NCI-H1417 treated with DMSO at 0.1 percent for 48 hours (cell line): Measurements from ENCODE around the gene MACROD2.

Experiments
- DNase-seq: peaks from one replicate; lab custom pipeline; 2025; lab: John Stamatoyannopoulos, UW

The MACROD2 gene

DNA sequence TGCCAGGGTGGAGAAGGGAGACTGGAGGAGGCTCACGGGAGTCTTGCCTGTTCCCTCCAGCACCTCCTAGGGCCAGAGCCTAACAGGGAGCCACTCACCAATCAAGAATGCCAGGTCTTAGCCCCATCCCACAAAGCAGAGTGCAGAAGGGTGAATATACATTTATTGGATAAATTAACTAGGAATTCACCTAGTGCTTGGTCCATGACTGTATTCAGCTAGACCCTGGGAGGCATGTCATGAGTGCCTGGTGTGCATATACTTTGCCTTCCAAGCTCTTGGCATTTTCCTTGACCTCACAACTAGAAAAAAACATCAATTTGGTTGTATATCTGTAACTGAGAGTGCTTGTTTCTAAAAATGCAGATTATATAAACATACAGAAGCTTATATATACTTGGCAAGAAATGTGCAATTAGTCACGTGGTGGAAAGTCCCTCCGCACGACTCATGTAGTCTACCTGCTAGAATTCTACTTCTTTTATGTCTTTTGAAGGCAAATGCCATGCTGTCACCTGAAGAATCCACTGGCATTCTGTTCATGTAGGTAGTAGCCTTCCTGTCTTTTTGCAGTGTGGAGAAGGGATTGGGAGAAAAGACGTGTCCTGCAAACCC is 1586.9 kb downstream of the MACROD2 start:
- DNase-seq: no peak

DNA sequence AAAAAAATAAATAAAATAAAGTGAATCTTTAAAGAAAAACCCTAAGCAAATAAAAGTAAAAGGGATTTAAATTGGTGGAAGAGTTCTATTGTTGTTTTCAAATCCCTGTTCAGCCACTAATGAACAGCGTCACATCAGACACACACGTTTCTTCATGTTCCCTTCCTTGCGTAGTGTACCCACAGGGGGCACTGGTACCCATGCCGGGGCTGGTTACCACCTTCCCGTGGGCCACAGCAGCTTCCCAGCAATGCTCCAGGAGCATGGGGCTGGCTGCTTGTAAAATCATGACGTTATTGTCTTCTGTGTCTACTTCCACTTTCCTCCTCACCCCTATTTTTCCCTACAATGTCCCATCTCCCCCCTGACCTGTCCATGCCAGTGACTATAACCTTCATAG is 1589.2 kb downstream of the MACROD2 start:
- no peak for DNase-seq

DNA sequence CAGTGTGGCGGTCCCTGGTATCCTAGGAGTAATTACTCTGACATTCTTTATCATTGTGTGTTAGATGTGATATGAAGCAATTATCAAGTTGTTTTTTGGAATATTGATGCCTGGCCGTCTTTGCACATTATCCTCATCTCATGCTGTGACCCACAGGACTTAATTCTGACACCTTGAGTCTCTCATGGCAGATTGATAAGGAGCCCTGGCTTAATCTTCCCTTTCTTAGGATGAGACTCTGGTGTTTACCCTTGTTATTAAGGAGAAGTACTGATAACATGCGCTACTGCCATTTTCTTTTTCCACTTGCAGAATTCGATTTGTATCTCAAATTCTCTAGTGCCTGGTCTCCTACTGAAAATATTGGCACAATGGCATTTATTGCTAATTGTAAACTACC is 1597.8 kb downstream of the MACROD2 start:
- no peak for DNase-seq

DNA sequence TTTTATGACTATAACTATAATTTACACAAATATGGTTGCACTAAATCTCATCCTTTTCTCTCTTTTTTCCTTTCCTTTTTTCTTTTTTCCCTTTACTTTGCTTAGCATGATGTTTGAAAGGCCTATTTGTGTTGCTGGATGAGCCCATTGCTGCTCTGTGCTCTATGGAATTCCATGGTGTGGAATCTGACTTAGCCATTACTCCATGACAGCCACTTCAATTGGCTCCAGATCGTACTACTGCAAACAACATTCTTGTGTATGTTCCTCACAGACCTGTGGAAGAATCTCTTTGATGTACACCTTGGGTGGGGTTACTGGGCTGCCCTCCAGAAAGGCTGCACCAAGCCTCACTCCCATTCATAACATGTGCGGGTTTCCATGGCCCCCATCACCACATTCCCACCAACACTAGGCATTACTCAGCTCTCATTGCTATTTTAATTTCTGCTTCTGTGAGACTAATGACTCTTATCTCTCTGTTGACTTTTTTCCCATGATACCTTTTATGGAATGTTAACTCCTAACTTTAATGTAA is 1598.9 kb downstream of the MACROD2 start:
- no peak for DNase-seq

DNA sequence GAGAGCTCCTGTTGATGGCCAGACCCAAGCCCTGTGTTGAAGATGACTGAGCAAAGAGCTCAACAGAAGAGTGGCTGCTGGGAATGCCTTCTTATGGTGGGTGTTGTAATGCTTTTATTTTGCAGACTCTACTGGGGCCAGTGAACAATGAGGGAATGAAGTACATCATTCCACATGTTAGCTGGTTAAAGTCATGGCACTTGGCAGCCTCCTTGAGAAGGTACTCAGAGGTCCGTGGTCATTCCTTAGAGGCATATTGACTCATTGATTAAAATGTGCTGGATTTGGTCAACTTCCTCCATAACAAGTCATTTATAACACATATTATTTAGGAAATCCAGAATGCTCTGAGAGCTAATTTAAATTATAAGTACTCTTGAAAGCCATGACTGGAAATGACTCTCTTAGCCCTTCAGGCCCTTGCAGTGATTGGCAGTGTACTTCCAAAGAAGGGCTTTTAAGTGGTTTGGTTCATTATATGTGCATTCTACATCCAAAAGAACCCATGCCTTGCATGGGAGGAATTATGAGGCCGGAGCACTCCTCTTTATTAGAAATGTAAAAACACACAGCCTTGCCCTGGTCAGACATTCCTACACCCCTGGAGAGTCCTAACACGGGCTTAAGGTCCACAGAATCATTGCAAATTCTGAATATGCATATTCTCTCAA is 1601.0 kb downstream of the MACROD2 start:
- DNase-seq: no peak

DNA sequence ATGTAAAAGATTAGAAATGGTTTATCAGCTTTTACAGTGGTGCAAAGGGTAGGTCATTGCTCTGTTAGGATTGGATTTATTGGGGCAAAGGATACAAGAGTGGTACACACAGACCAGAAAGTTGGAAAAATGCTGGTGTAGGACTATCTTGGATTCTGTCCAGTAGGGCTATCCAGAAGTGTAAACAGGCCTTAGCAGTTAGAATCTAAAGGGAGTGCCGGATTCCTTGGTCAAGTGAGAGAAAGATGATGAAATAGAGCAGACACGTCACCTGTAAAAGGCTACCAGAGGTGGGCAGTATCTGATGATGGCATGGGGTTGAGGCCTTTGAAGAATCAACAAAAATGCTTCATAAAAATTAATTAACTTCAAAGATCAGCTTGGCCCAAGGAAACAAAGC is 1602.0 kb downstream of the MACROD2 start:
- no peak for DNase-seq

DNA sequence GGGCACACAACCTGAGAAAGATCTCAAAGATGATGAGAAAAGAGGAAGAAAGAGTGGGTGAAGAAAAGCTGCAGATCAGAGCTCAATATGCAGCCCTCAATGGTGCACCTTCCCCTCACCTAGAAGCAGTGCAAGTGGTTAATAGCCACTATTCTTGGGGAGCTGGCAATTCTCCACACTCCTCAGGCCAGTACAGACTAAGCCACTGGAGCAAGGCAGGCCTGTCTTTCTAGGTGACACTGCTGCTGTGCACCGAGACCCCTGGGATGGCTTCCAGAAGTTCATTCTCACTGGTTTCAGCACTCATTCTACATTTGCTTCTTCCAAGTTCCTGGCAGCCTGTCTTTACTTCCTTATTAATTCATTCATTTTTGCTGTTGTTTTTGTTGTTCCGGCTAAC is 1604.6 kb downstream of the MACROD2 start:
- DNase-seq: no peak

DNA sequence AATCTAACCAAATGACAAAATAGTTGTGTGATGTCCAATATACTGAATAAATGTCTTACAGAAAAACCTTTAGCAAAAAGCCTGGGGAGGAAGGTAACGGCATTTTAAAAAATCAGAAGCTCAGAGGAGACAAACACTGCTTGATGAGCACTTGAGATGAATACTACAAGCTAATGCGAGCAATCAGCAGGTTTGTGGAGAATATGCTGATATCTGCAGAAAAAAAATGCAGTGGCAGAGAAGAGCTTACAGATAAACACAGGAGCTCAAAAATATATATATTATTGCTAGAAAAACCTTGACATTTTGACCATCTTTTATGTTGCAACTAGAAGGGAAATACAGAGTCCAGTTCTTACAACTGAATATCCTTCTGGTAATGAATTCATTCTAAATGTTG is 1605.2 kb downstream of the MACROD2 start:
- DNase-seq: no peak

DNA sequence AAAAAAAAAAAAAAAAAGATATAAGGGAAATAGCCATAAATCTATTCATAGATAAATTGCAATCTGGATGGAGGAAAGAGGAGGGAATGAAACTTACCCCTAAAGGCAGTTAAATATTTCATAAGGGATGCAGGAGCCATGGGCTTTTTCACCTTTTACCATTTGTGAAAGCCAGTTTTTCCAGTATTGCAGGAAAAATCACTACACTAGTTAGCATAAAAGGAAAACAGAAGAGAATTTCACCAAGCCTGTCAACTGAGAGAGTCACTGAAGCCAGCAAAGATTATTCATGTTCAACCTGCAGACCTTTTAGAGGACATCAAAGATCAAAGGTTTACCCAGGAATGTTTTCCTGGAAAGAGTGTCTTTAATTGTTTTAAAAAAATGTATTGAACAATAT is 1608.2 kb downstream of the MACROD2 start:
- no peak for DNase-seq

DNA sequence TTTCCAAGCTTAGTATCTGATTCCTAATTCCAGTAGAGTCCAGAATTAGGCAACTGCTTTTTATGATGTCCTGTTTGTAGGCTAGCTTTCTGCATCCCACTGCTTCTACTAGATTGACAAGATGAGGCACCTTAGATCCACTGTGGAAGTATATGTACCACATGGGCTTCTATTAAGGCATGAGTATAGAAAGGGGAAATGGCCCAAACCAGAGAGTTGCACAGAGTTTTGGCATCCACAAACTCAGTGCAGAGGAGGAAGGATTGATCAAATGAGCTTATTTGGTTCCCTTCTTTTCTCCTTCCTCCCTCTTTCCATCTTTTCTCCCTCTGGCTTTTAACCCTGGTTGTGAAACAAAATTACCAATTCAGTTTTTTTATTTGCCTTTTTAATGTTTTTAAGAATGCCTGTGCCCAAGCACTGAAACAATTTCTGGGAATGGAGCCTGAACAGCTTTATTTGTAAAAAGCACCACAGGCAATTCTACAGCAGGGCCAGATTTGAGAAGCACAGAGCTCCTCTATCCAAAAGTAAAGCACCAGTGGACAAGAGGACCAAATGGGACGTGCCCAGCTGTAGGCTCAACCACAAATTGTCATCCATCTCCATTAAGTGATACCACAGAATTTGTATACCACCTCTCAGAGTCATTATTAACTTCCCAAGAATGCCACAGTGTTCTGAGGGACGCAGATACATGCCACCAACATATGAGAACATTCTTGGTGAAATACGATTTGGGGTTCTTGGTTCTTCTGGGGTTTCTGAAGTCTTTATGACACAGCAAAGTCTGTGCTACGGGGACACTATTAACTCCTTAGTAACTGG is 1608.9 kb downstream of the MACROD2 start:
- DNase-seq: no peak

DNA sequence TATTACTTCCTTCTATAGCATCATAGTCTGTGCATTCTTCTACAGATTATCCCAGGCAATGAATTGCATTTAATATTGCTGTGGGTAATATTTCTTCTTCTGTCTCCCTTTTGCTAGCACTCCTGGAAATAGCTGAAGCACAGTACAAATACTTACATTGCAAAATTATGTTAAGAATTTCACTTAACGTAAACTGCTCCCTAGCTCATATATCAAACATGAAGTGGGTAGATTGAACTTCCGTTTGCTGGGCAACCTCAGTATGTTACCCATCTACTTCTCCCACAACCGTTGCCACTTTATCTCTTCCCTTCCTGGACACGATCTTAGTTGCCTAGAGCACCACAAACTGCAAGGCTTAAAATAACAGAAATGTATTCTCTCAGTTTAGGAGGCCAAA is 1614.6 kb downstream of the MACROD2 start:
- no peak for DNase-seq

DNA sequence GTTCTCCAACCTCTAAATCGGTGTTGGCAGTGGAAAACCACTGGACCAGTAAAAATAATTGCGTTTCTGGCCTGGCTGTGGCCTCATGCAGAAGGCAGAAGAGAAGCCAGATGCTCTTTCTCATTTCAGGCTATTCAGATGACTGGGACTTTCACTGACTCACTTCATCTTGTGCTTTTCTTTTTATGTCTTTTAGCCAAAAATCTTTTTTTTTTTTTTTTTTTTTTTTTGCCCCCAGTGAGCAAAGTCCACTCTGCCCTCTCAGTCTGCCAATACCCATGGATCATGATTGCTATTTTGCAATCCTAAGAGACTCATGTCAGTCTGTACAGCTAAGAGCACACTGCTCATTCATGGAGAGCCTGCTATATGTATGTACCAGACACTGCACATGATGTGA is 1615.5 kb downstream of the MACROD2 start:
- DNase-seq: no peak

DNA sequence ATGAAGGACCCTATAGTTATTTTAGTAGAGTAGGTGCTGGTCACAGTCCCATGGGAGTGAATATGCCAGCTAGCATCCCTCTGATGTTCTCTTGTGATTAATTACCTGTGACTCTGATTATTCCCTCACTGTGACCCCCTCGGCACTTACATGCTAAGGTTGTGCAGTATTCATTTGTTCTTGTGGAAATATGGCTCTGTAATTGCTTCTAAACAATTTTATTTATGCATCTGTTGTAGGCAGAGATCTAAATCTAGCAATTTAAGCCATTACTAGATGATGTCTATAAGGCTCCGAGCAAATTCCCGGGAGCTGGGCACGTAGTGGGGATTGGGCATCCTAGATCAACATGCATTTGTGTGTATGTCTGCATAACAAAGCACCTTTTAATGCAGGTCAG is 1616.2 kb downstream of the MACROD2 start:
- DNase-seq: no peak

DNA sequence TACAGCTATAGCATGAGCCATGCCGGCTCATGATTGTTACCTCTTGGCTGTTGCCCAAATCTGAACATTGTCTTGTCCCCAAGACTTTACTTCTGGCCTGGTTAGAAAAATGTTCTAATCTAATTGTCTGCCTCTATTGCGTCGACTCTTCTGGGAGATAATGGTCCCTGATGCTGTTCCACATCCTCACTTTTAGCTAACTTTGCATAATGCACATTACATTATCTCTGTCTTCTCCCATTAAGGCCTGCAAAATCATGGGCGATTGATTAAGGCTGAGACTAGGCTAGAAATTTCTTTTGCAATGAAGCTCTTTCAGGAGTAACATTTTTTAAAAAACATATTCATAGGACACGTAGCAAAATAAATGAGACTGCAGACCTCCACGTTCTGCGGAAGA is 1616.9 kb downstream of the MACROD2 start:
- no peak for DNase-seq

DNA sequence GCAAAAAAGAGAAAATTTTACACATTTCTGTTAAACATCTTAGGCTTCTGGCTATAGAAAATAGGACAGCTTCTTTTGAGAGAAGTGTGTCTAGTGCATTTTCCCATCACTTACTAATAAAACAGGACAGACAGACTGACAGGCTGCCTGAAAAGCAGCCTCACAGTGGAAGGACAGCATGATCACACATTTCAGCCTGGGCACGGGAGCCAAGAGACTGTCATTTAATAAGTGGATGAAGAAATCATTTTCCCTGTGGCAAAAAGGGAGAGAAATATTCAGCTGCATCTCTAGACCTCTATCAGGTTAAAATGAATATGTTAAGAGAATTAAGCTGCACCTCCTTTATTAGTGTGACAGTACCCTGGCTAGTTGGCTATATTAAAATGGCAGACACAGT is 1617.5 kb downstream of the MACROD2 start:
- no peak for DNase-seq

DNA sequence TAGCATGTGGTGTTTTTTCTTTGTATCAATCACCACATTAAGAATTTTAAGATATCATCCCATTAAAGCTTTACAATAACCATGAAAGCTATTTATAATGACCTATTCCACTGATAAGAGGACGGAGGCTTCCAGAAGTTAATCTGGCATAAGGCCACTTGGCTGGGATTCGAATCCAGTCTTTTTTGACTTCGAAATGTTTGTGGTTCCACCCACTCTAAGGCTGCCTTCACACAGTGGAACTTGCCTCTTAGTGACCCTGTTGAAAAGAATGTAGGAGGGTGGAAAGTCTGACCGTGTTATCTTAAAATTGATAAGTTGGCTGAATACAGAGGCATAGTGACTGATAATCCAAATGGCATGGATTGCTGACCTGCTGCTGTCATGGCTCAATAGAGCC is 1618.2 kb downstream of the MACROD2 start:
- no peak for DNase-seq

DNA sequence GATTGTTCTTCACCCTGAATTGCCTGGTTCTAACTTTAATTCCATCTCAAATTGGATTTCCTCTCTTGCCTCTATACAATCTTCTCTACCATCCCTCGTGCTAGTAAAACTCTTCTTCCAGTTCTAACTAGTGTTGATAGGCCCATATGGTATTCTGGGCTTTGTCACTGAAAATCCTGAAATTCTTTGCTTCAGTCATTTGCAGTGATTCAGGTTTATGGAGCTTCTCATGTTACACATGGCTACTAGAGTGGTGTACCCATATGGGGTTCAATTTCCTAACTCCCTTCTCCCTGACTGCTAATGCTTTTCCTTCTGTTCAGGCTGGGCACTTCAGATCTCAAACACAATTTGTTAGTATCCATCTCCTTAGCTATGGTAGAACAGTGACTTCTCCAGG is 1621.3 kb downstream of the MACROD2 start:
- no peak for DNase-seq

DNA sequence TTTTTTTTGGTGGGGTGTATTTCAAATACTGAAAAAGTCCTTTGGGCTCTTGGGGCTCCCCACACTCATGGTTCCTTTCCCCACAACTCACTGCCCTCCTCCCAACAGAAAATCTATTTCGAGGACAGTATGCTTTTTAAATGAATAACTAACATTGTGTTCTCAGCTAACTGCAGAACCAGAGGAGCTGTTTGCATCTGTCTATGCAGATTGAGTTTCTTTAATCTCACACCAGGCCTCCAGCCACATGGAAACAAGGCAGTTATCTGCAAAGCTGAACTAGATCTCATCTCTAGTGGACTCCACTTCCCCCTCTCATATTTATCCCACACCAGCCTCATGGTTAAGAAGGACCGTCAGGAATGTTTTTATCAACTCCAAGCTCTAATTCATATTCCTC is 1622.8 kb downstream of the MACROD2 start:
- no peak for DNase-seq

DNA sequence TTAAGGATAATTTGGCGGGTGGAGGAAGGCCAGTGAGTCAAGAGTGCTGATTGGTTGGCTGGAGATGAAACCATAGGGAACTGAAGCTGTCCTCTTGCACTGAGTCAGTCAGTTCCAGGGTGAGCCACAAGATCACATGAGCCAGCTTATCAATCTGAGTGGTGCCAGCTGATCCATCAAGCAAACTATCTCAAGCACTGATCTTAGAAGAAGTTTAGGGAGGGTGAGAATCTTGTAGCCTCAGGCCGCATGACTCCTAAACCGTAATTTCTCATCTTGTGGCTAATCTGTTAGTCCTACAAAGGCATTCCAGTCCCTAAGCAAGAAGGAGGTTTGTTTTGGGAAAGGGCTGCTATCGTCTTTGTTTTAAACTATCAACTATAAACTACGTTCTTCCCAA is 1623.6 kb downstream of the MACROD2 start:
- DNase-seq: no peak

DNA sequence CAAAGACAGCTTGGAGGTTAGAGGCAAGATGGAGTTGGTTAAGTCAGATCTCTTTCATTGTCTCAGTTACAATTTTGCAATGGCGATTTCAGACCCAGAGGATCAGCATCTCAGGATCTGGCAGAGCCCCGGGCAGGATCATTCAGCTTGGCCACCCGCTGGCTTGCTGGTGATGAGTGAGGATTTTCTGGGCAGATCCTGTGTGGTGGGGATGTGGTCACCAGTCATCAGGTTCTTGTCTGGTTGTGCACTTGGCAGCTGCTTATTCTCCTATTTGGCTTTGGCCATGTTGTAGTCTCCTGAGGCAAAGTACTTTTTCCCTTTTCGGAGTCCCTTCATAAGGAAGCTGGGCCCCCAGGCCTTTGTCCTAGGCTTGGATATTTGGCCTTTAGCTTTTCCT is 1624.0 kb downstream of the MACROD2 start:
- DNase-seq: no peak

DNA sequence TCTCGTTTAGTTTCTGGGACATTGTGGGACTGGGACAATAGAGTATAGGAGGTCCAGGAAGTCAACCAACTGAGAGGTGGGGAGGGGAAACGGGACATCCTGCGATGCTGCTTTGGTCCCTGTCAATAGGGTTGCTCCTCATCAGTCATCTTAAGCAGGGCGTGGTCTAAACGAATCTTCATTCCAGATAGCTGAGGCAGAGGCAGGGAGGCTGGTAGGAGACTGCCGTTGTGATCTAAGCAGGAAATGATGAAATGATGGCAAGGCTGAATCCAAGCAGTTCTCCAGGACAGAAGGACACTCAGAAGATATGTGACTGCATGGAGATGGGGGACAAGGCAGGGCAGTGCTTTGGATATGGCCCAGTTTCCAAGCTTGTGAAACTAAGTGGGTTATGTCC is 1624.5 kb downstream of the MACROD2 start:
- no peak for DNase-seq

DNA sequence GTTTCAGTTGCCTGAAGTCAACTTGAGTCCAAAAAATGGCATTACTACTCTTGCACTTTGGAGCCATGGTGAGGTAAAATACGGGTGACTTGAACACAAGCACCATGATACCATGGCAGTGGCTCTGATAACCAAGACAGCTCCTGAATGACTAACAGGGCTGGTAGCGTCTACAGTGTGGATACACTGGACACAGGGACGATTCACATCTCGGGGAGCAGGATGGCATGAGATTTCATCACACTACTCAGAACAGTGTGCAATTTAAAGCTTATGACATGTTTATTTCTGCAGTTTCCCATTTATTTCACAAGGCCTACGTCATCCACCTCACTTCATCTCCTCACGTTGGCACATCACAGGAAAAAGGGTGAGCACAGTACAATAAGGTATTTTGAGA is 1627.1 kb downstream of the MACROD2 start:
- DNase-seq: no peak

DNA sequence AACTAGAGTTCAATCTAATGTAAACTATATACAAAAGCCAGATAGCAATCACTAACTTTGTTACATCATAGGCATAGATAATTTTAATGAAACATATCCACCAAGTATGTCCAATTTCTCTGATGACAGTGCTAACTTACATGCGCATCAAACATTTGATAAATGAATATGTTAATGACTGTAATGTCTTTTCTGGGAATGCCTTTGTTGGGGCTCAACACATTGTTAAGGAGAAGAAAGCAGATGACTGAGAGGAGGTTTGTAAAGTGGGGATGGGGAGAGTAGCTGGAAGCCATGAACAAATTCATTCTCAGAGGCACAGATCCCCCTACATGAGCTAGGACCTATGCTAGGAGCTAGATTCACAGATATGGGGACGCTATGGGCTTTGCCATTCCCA is 1627.9 kb downstream of the MACROD2 start:
- no peak for DNase-seq
